Fibroblast of skin of left biceps (primary cell): ENCODE results near the gene PNMA8B.

Source experiments
- DNase-seq, 2 experiments: peaks; one replicate each; pipeline ENCODE4 v3.0.0-alpha.2; 2013; ENCODE audit warnings: low read depth in 2 of 2

PNMA8B gene

DNA sequence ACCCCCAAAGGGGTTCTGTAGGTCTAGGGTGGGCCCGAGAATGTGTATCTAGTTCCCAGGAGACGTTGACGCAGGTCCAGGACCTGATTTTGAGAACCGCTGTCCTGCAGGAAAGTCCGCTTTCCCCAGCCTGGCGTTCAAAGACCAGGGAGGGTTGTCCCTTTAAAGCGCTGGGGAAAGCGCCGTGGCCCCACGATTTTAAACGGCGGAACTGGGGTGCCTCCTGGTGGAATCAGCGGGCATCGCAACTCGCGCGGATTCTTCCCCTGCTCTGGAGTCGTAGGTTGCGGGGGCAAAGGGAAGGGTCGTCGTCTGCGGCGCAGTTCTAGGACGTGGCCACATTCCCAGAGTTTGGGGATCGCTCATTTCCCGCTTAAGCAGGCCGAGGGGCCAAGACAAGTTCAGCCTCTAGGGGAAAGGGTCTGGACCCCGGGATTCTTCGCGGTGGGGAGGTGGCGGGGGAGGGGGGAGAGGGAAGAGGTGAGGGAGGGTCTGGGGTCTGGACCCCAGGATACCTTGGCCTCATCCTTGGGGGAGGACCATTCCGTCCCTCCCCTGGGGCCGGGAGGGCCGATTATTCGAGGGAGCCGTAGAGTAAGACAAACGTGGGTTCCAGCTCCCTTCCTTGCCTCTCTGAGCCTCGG is 7.7 kb downstream of the PNMA8B start:
- peak in 1 of 2 experiments; percentile 28 for DNase-seq

DNA sequence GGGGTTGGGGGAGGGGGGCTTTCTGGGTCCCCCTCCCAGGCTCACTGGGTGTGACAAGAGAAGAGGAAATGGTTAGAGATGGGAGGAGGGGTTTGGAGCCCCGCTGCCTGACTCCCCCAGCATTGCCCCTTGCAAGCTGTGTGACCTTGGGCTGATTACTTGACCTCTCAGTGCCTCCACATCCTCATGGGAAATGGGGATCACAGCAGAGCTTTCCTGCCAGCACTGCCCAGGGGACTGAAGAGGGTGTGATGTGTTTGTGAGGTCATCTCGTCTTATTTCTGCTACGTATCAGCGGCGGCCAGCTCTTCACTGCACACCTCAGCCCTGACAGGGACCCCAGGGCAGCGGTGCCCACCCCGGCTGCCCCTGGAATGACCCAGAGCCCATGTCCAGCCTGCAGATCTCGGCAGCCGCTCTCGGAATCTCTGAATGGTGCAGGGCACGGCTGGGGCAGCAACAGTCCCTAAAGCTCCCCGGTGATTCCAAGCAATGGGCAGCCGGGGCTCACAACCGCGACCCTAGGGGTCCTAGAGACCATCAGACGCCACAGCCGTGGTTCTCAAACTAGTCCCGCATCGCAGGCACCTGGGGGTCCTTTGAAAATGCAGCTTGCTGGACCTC is 8.4 kb downstream of the PNMA8B start:
- no peak for DNase-seq

DNA sequence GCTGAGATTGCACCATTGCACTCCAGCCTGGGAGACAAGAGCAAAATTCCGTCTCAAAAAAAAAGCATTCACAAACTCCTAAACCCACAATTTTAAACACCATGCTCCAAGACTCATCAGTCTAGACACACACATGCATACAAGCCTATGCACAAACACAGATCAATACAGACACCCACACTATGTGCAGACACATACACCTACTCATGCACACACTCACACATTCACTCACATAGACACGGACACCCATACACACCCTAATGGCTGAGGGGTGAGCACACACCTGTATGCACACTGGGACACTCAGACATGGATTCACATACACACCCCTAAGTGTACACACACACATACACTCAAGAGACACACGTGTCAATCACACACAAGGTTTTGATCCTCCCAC is 9.3 kb downstream of the PNMA8B start:
- DNase-seq = no peak

DNA sequence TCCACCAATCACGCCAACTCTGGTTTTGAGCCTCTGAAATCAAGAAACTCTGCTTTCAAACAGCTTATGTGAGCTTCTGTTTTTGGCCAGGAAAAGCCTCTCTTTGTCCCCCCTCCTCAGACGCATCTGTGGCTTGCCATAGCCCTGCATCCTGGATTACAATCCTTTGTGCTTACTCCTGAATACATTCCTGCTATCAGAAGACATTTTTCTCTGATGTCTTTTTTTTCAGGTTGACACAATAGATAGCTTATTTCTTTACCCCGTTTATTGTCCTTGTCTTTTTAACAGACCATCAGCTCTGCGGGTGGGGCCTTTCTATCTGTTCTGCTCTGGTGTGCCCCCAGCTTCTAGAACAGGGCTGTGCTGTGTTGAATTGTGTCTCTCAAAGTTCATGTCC is 11.0 kb downstream of the PNMA8B start:
- no peak for DNase-seq

DNA sequence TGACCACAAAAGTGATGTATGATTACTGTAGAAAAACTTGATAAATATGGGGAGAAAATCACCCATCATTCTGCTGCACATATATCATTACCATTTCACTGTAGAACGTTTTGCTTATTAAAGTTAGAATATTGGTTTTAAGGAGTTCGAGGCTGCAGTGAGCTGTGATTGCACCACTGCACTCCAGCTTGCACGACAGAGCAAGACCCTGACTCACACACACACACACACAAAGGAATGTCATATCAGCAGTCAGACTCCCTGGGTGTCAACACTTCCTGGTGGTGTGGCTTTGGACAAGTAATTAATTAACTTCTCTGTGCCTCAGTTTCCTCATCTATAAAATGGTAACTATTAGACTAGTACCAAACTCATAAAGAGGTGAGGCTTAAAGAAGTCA is 13.0 kb downstream of the PNMA8B start:
- DNase-seq = no peak

DNA sequence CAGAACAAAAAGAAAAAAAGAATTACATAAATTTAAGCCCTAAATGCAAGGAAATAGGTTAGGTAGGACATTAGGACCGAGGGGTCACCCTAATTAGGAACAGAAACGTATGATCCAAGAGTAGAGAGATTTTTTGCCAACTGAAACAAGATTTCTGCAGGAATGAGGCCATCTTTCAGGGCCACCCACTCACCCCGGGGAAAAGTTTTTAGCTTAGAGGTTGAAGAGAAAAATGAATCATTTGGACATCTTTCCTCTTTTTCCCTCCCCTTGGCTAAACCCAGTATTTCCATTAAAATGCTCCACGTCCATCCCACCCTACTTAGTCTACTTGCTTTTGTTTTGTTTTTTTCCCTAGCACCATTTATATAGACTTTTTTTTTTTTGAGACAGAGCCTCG is 13.7 kb downstream of the PNMA8B start:
- no peak for DNase-seq

DNA sequence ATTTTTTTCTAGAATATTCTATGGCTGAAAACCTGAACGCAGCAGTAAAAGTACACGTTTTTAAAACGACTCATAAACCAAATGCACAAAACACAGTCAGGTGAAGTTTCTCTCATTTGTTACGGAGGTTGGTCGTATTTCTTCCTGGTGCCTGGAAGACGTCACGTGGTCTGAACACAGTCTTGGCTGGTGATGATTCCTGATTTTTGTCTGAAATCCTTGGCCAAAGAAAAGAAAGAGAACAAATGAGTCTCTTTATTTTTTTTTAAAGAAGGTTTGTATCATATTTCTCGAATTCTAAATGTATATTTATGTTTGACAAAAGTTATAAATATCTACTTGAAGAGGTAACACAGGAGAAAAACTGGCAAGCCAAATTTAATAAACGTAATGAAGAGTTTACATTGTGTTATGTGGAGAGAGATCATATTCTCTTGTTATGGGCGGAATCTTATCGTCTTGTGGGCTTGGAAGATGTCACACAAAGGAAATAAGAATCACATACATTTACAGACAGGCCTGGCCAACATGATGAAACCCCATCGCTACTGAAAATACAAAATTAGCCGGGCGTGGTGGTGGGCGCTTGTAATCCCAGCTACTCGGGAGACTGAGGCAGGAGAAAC is 14.3 kb downstream of the PNMA8B start:
- DNase-seq = no peak

DNA sequence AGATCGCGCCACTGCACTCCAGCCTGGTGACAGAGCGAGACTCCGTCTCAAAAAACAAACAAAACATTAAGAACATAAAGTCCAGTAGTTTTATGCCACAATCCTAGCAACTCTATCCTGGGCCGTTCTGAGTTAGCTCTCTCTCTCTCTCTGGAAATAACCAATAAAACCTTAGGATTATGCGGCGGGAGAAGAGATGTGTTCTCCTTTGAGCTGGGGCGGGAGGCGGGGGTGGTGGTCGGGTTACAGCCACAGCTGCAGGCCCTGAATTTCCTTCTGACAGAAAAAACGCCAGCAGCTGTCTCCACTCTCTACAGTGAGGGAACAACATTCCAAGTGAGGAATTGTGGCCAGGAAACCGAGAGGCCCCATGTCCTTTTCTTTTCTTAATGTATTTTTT is 15.3 kb downstream of the PNMA8B start:
- DNase-seq = peak; percentile 64 to 73

DNA sequence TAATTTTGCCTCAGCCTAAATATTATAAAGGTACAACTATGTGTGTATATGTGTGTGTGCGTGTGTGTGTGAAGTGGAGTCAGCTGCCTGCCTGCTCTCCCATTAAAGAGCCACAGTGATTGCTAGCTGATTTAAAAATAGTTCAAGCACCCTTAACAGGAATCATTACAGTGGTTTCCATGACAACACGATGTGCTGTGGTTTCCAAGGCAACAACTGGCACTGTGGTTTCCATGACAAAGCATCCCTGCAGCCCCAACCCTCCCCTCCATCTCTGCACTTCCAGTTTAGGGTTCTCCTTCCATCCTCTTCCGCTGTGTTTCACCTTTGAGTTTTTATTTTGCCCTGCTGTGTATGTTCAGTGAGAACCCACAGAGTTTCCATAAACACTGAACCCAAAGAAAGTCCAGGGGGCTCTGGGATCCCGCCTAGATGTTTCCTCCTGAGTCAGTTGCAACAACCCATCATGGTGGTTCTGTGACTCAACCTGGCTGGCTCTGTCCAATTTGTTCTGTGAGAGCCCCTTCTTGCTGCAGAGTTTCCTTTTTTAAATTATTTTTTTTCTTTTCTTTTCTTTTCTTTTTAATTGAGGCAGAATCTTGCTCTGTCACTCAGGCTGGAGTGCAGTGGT is 17.2 kb downstream of the PNMA8B start:
- peak in 1 of 2 experiments; percentile 47 for DNase-seq

DNA sequence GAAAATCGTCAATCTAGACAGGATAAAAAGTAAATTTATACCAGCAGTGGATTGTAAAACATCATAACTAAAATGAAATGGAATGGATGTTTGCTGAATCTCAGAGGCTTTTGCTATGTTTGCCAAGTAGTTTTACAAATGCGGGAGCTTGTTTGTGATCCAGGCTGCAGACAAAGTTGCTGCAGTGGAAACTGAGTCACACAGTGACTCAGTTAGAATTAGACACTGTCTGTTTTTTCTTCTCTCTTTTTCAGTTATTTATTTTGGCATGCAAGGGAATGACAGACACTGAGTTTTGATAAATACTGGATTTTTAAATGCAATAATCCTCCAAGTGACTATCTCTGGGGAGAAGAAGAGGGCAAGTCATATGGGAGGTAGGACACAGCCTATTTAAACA is 19.7 kb downstream of the PNMA8B start:
- DNase-seq = no peak

DNA sequence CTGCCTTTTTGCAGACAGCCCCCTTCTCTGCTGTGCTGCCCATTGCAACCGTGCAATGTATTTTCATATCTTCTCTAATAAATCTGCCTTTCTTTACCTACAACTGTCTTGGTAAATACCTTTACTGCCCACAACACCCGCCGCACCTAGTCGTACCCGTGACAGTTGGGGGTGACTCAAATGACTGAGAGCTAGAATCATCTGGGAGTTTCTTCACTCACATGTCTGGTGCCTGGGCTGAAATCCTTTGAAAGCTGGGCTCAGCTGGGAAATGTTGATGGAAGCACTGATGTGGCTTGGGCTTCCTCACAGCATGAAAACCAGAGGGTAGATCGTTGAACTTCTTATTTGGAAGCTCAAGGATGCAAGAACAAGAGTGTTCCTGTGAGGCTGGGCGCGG is 21.5 kb downstream of the PNMA8B start:
- DNase-seq = no peak

DNA sequence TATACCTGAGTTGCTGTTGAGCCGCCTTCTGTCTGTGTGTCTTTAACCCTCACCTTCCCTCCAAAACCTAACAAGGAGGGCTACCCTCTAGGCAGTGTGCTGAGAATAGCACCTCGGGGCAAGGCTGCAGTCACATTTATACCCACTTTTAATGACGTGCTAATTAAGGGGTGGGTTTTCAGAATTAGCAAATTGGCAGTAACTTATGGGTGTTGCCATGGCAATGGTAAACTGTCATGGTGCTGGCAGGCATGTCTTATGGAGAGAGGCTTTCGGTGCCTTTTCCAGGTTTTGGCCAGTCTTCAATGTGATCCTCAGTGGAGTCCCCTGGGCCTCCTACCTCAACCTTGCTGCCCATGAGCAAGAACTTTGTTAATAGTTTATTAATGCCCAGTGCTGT is 23.1 kb downstream of the PNMA8B start:
- DNase-seq = no peak

DNA sequence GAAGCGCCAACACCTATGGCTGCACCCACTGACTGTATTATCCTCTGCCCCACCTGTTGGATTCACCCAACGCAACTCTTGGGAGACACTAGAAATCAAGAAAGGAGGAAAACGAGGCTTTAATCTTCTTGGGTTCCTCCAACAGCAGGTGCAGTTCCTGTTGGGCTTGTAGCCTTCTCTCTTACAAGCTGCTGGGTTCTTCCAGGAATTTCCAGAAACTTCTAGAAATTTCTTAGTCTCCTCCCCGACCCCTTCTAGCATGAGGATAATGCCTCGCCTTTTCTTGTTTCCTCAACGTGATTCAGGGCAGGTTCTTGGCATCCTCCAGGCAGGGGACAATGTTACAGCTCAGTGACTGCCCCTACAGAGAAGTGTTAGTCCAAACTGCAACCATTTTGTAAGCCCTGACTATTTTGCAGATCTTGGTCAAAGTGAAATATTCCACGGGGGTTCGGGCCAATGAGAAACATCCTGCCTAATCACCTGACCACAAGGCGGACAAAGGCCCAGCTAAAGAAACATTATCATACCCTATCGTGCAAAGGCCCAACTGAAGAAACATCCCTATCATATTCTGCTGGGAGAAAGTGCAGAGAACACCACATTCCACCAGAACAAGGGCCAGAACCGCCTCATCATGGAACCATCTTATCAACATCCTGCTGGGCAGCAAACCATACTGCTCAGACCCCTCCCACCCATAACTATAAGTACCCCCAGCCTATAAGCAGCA is 23.7 kb downstream of the PNMA8B start:
- no peak for DNase-seq

DNA sequence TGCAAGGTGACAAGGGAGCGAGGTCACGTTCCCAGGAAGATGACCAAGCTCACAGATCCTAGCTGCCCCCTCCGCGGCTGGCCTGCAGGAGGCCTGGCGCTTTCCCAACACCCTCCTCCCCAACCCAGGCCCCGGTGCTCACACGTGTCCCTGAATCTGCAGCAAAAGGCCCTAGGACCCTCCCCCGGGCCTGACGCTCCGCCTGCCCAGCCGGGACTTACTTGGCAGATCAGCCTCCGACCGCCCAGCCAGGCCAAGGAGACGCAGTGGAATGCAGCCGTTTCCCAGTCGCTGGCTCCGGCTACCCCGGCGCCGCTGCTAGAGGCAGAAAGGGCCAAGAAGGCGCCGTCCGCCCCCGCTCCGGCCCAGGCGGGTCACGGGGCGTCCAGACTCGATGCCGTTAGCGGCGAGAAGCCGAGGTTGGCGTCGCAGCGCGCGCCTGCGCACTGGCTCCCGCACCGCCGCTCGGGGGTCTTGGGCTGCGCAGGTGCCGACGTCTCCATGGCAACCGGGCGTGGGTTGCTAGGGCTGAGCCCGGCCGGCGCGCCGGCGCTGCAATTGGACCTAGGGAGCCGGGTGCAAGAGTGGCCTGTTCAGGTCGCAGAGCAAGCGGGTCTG is 24.4 kb downstream of the PNMA8B start, which contains the start of gene PNMA8A:
Gene PNMA8A (minus strand): TSS at position 448 of the 618 bp plus-strand sequence. CDS start 528 bp downstream, outside the sequence.
- DNase-seq = peak in 1 of 2 experiments; percentile 28

DNA sequence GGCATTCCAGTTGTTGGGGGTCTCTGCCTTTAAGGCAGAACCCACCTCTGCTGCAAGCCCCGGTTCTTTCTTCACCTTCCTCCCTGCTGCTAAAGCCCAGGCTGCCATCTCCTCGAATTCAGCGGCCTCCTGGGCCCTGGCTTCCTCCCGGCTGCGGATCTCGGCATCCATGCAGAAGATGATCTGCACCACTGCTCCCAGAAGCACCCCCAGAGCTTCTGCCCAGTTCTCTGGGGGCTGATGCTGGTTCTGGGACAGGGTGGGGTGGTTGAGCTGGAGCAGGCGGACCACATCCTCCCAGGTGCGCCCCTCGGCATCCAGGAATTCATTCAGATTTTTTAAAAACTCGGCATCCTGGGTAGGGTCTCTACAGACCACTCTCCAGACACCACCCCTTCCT is 25.3 kb downstream of the PNMA8B start:
- no peak for DNase-seq

DNA sequence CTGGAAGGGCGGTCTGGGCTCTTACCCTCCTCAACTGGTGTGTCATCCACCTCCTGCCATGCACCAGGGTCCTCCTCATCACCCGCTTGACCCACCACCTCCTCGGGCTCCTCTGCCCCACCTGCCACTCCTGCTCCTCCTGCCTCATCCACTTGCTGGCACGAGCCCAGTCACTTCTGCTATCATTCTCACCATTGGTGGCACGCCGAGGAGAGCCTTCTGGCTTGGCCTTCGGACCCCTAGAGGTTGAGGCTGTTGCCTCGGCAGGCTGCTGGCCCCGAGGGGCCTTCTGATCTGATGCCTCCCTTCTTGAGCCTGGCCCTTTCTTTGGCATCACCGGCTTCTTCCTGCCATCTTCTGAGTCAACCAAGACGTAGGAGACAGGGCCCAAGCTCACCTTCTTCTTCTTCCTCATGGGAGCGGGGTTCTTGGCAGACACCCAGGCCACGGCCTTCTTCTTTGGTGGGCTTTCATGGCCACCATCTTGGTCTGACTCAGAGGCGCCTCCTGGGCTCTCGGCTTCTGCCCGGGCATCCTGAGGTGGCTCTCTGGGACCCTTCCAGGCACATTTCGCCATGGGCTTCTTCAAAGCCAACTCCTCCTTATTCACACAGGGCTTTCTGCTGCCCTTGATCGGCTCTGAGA is 26.0 kb downstream of the PNMA8B start:
- DNase-seq = no peak

DNA sequence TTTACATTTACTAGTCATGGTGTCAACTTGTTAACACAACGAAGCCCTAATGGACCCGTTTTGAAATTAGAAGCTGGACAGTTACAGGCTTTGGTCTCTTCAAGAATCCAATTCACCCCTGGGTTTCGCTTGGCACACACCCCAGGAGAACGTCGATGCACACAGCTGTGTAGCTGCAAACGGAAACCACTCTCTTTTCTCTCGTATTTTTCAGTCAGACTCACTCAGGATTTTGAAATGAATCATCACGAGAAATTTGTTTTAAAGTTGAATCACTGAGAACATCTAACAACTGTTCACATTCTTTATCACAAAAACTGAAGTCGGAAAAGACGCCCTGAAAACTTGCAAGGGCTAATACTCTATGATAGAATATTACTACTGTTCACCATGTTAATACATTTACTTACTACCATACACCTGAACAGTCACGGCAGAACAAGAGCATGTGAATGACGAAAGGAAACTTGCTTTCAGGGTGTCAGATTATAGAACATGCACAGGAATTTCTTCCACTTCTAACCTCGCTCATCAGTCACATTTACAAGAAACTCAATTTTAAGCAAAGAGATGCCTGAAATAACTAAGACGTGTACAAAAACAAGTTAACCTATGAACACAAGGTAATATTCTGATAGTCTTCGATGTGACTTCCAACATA is 29.0 kb downstream of the PNMA8B start:
- DNase-seq = peak; percentile 67 to 74

DNA sequence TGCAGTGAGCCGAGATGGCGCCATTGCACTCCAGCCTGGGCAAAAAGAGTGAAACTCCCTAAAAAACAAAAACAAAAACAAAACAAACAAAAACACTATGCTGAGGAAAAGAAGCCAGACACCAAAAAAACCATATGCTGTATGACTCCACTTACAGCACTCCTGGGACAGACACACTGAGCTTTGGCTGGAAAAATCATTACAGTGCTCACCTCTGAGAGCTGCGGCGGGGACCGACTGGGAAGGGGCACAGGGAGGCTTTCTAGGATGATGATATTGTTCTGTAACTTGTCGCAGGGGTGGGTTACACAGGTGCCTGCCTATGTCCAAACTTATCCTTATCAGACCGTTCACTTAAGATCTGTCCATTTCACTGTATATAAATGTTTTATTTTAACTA is 32.2 kb downstream of the PNMA8B start:
- DNase-seq = no peak

DNA sequence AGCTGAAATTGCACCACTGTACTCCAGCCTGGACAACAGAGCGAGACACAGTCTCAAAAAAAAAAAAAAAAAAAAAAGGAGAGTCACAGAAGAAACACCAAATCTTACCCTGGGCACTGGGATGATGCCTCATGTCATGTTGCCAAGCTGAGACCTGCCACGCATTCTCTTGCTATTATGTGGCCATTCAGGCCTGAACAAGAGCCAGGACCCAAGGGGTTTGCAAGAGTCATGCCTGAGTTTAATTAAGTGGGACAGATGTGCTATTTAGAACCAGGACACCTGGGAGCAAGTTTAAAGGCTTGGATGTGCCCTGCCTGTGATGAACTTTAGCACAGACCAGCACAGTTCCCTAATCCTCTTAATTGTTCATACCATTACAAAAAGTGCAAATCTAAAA is 34.1 kb downstream of the PNMA8B start:
- no peak for DNase-seq

DNA sequence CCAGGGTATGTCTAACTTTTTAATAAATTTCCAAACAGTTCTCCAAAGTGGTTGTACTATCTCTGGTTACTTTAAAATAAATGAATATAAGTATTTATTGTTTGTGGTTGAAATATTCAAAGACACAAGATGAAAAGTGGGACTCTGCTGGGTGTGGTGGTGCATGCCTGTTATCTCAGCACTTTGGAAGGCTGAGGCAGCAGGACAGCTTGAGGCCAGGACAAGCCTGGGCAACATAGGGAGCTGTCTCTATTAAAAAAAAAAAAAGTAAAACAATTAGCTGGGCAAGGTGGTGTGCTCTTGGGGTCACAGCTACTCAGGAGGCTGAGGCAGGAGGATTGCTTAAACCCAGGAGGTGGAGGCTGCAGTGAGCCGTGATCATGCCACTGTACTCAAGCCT is 34.7 kb downstream of the PNMA8B start:
- DNase-seq = no peak

DNA sequence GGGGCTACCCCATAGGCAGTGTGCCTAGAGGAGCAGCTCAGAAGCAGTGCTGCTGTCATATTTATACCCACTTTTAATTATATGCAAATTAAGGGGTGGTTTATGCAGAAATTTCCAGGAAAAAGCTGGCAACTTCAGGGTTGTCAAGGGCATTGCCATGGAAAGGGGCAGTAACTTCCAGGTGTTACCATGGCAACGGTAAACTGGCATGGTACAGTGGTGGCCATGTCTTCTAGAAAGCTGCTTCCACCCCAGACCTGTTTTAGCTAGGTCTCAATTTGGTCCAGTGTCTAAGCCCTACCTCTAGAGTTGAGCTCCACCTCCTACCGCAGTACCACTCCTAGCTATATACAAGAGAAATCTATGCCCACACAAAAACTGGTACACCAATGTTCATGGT is 35.6 kb downstream of the PNMA8B start:
- DNase-seq = no peak
